ENCODE measurements around the gene ZNF546.

The ZNF546 gene

DNA sequence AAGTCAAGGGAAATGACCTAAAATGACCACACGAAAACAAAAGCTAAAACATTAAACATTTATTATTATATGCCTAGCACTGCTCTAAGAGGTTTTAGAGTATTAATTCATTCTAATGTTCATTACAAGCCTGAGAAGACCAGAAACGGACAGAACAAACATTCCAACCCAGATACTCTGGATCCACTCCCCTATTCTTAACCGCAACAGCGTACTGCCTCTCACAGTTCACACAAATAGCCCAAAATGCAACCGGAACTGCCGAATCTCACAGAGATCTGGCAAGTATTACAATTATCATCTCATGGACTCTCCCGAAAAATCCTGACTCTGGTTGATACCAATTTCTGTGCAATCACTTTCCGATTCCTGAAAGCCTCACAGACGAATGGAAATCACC is 57.8 kb downstream of the ZNF546 start:
- Histone ChIP-seq H2AK5ac (ENCODE audit: low read length) (no peak overlapping the region), H4K91ac (ENCODE audit: low read depth, low read length) (no peak overlapping the region), H3K18ac (ENCODE audit: low read length) (no peak overlapping the region), H3K79me1 (ENCODE audit: low read length) (peaks cover 5% of the 10 kb centered on the region), H2BK5ac (ENCODE audit: low read depth, low read length, poor library complexity) (no peak overlapping the region), H3K27me3 (ENCODE audit: insufficient read depth, low read length) (no peaks in the 10 kb centered on the region), H3K4me3 (ENCODE audit: low read depth, low read length) (no peak overlapping the region), H3K4ac (ENCODE audit: low read depth, low read length) (no peak overlapping the region), H3K36me3 (ENCODE audit: control insufficient read depth in 1 of 2, insufficient read depth in 2 of 2, low read length in 2 of 2) (no peaks in the 10 kb centered on the region), H4K12ac (ENCODE audit: low read depth, low read length) (no peak overlapping the region), H3K27ac (ENCODE audit: low read depth, low read length) (no peak overlapping the region), H3K9ac (ENCODE audit: low read length) (no peak overlapping the region), H2BK12ac (ENCODE audit: low read length) (no peak overlapping the region), H3K79me2 (ENCODE audit: control insufficient read depth, insufficient read depth, low read length, poor library complexity) (peaks cover 5% of the 10 kb centered on the region), H3K9me3 (ENCODE audit: insufficient read depth, low read depth, low read length) (peaks cover 4% of the 10 kb centered on the region), H4K8ac (ENCODE audit: low read depth, low read length) (no peak overlapping the region), H2BK120ac (ENCODE audit: insufficient read depth, low read length, poor library complexity) (no peak overlapping the region), H3K23ac (ENCODE audit: low read length) (no peak overlapping the region), H3K4me1 (ENCODE audit: control insufficient read depth in 1 of 2, insufficient read depth in 2 of 2, low read length in 2 of 2) (peaks cover 2 to 4% of the 10 kb centered on the region in 2 experiments), H2AFZ (ENCODE audit: insufficient read depth, low read length, poor library complexity) (no peak overlapping the region), H3K14ac (ENCODE audit: low read length) (no peak overlapping the region), H3K4me2 (ENCODE audit: low read length) (peak overlapping the region; percentile 33)
- DNase-seq = no peak
- WGBS (ENCODE audit: extremely low coverage, insufficient coverage, insufficient read length) = no CpG with 5 or more reads among the region's 9 CpGs

DNA sequence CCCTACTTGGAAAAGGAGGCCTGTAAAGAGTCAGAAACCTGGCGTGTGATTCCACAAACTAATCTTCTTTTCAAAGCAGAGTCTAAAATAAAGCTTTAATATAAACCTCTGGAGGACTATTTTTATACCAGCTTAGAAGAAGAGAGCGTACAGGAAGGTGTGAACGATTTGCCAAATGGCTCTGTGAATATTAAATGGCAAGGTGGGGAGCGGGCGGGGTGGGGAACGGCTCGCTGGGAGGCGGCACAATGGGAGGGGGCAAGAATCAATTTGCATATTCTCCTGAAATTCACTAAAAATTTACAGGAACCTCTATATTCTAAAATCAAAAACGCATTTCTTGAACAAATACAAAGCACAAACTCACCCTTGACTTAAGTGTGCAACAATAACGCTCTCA is 58.2 kb downstream of the ZNF546 start:
- H4K91ac ChIP-seq (ENCODE audit: low read depth, low read length) = no peak overlapping the region
- peak overlapping the region; percentile 94 for H2AFZ ChIP-seq (ENCODE audit: insufficient read depth, low read length, poor library complexity)
- no CpG with 5 or more reads among the region's 10 CpGs for WGBS (ENCODE audit: extremely low coverage, insufficient coverage, insufficient read length)
- peaks cover 2 to 4% of the 10 kb centered on the region in 2 experiments for H3K4me1 ChIP-seq (ENCODE audit: control insufficient read depth in 1 of 2, insufficient read depth in 2 of 2, low read length in 2 of 2)
- H3K27me3 ChIP-seq (ENCODE audit: insufficient read depth, low read length) = no peaks in the 10 kb centered on the region
- no peak overlapping the region for H2BK12ac ChIP-seq (ENCODE audit: low read length)
- H4K8ac ChIP-seq (ENCODE audit: low read depth, low read length) = no peak overlapping the region
- H3K18ac ChIP-seq (ENCODE audit: low read length) = no peak overlapping the region
- no peak overlapping the region for H2BK5ac ChIP-seq (ENCODE audit: low read depth, low read length, poor library complexity)
- H2AK5ac ChIP-seq (ENCODE audit: low read length) = no peak overlapping the region
- no peak overlapping the region for H3K14ac ChIP-seq (ENCODE audit: low read length)
- no peak for DNase-seq
- H2BK120ac ChIP-seq (ENCODE audit: insufficient read depth, low read length, poor library complexity) = no peak overlapping the region
- H3K4me3 ChIP-seq (ENCODE audit: low read depth, low read length) = no peak overlapping the region
- H3K4me2 ChIP-seq (ENCODE audit: low read length) = peak overlapping the region; percentile 64
- H3K23ac ChIP-seq (ENCODE audit: low read length) = no peak overlapping the region
- no peaks in the 10 kb centered on the region for H3K36me3 ChIP-seq (ENCODE audit: control insufficient read depth in 1 of 2, insufficient read depth in 2 of 2, low read length in 2 of 2)
- no peak overlapping the region for H3K4ac ChIP-seq (ENCODE audit: low read depth, low read length)
- peaks cover 5% of the 10 kb centered on the region for H3K79me2 ChIP-seq (ENCODE audit: control insufficient read depth, insufficient read depth, low read length, poor library complexity)
- H3K9ac ChIP-seq (ENCODE audit: low read length) = no peak overlapping the region
- no peak overlapping the region for H3K27ac ChIP-seq (ENCODE audit: low read depth, low read length)
- peaks cover 5% of the 10 kb centered on the region for H3K79me1 ChIP-seq (ENCODE audit: low read length)
- no peak overlapping the region for H4K12ac ChIP-seq (ENCODE audit: low read depth, low read length)
- H3K9me3 ChIP-seq (ENCODE audit: insufficient read depth, low read depth, low read length) = peaks cover 4% of the 10 kb centered on the region

DNA sequence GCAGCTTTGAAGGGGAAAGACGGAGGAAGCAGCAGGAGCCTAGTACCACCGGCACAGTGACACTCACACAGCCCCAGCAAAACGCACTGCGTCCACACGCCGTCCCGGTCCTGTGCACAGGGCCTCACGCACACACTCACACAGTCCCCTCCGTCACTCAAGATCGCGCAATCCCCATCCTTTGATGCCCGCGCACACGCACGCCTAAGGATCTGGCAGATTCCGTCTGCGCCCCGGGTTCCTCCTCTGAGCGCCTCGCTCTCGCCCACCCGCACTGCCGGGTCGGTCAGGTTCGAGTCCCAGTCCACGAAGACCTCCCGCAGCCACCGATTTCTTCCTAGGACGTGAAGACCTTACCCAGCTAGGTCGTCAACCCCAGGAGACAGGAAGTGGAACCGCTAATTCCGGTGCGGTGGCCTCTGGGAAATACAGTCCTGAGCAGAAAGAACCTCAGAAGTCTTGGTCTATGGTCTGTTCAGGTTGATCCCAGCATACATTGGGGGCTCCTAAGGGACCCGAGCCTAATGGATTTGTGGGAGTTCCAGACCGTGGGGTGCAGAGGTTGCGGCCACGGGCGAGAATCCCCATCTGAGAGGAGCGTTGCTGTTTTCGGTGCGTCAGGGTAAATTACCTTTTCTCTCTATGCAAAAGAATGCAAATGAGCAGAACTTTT is 59.1 kb downstream of the ZNF546 start, which contains the start of gene ZNF780B:
TSS of gene ZNF780B (minus strand) at position 400 of the 673 bp plus-strand sequence. CDS start 5,899 bp downstream, outside the sequence.
- no peak within 1 kb of the TSS for H3K27ac ChIP-seq (ENCODE audit: low read depth, low read length)
- WGBS (ENCODE audit: extremely low coverage, insufficient coverage, insufficient read length) = no CpG with 5 or more reads among the region's 41 CpGs
- no peak within 1 kb of the TSS for H3K23ac ChIP-seq (ENCODE audit: low read length)
- peaks cover 5% of the 10 kb centered on the region for H3K79me1 ChIP-seq (ENCODE audit: low read length)
- H3K9ac ChIP-seq (ENCODE audit: low read length) = peak within 1 kb of the TSS; percentile 28
- peak within 1 kb of the TSS; percentile 87 for H4K12ac ChIP-seq (ENCODE audit: low read depth, low read length)
- peak within 1 kb of the TSS; percentile 50 for H4K91ac ChIP-seq (ENCODE audit: low read depth, low read length)
- H2AFZ ChIP-seq (ENCODE audit: insufficient read depth, low read length, poor library complexity) = peak within 1 kb of the TSS; percentile 94
- peak within 1 kb of the TSS; percentile 86 for H3K4me3 ChIP-seq (ENCODE audit: low read depth, low read length)
- H3K18ac ChIP-seq (ENCODE audit: low read length) = peak within 1 kb of the TSS; percentile 45
- H3K79me2 ChIP-seq (ENCODE audit: control insufficient read depth, insufficient read depth, low read length, poor library complexity) = peaks cover 5% of the 10 kb centered on the region
- H3K14ac ChIP-seq (ENCODE audit: low read length) = peak within 1 kb of the TSS; percentile 52
- H3K4me1 ChIP-seq (ENCODE audit: control insufficient read depth in 1 of 2, insufficient read depth in 2 of 2, low read length in 2 of 2) = peaks cover 2 to 4% of the 10 kb centered on the region in 2 experiments
- H3K4ac ChIP-seq (ENCODE audit: low read depth, low read length) = peak within 1 kb of the TSS; percentile 32
- H2BK5ac ChIP-seq (ENCODE audit: low read depth, low read length, poor library complexity) = no peak within 1 kb of the TSS
- peak in 1 of 2 donors; percentile 48 for DNase-seq
- H4K8ac ChIP-seq (ENCODE audit: low read depth, low read length) = peak within 1 kb of the TSS; percentile 74
- no peak within 1 kb of the TSS for H2BK12ac ChIP-seq (ENCODE audit: low read length)
- H2AK5ac ChIP-seq (ENCODE audit: low read length) = no peak within 1 kb of the TSS
- no peaks in the 10 kb centered on the region for H3K27me3 ChIP-seq (ENCODE audit: insufficient read depth, low read length)
- H3K36me3 ChIP-seq (ENCODE audit: control insufficient read depth in 1 of 2, insufficient read depth in 2 of 2, low read length in 2 of 2) = no peaks in the 10 kb centered on the region
- peak within 1 kb of the TSS; percentile 64 for H3K4me2 ChIP-seq (ENCODE audit: low read length)
- no peaks in the 10 kb centered on the region for H3K9me3 ChIP-seq (ENCODE audit: insufficient read depth, low read depth, low read length)
- no peak within 1 kb of the TSS for H2BK120ac ChIP-seq (ENCODE audit: insufficient read depth, low read length, poor library complexity)

DNA sequence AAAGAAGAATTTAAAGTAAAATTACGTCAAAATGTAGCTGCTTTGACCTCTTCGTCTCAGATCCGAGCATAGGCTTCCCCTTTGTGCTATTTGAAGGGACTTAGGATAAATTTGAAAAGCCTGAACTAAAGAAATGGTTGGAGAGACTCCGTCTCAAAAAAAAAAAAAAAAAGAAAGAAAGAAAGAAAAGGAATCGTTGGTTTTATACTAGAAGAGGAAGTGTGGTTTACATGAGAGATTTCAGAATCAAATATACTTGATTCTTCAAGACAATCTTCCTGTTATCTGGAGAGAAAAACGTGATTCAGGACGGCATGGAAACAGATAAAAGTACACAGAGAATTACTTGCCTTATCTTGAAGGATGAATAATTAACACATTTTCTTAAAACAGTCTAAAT is 59.6 kb downstream of the ZNF546 start:
- H4K8ac ChIP-seq (ENCODE audit: low read depth, low read length) = peak overlapping the region; percentile 74
- no peak overlapping the region for H2AK5ac ChIP-seq (ENCODE audit: low read length)
- H3K79me2 ChIP-seq (ENCODE audit: control insufficient read depth, insufficient read depth, low read length, poor library complexity) = peaks cover 5% of the 10 kb centered on the region
- H3K9ac ChIP-seq (ENCODE audit: low read length) = no peak overlapping the region
- H2AFZ ChIP-seq (ENCODE audit: insufficient read depth, low read length, poor library complexity) = peak overlapping the region; percentile 94
- H3K79me1 ChIP-seq (ENCODE audit: low read length) = peaks cover 5% of the 10 kb centered on the region
- H3K18ac ChIP-seq (ENCODE audit: low read length) = no peak overlapping the region
- WGBS (ENCODE audit: extremely low coverage, insufficient coverage, insufficient read length) = no CpG with 5 or more reads among the region's 7 CpGs
- no peak for DNase-seq
- H2BK5ac ChIP-seq (ENCODE audit: low read depth, low read length, poor library complexity) = no peak overlapping the region
- peak overlapping the region; percentile 64 for H3K4me2 ChIP-seq (ENCODE audit: low read length)
- no peak overlapping the region for H4K91ac ChIP-seq (ENCODE audit: low read depth, low read length)
- H3K4me3 ChIP-seq (ENCODE audit: low read depth, low read length) = no peak overlapping the region
- no peaks in the 10 kb centered on the region for H3K27me3 ChIP-seq (ENCODE audit: insufficient read depth, low read length)
- no peak overlapping the region for H2BK12ac ChIP-seq (ENCODE audit: low read length)
- no peak overlapping the region for H3K23ac ChIP-seq (ENCODE audit: low read length)
- H2BK120ac ChIP-seq (ENCODE audit: insufficient read depth, low read length, poor library complexity) = no peak overlapping the region
- no peaks in the 10 kb centered on the region for H3K36me3 ChIP-seq (ENCODE audit: control insufficient read depth in 1 of 2, insufficient read depth in 2 of 2, low read length in 2 of 2)
- H3K4ac ChIP-seq (ENCODE audit: low read depth, low read length) = no peak overlapping the region
- peaks cover 2 to 4% of the 10 kb centered on the region in 2 experiments for H3K4me1 ChIP-seq (ENCODE audit: control insufficient read depth in 1 of 2, insufficient read depth in 2 of 2, low read length in 2 of 2)
- H3K27ac ChIP-seq (ENCODE audit: low read depth, low read length) = no peak overlapping the region
- H3K14ac ChIP-seq (ENCODE audit: low read length) = no peak overlapping the region
- no peaks in the 10 kb centered on the region for H3K9me3 ChIP-seq (ENCODE audit: insufficient read depth, low read depth, low read length)
- H4K12ac ChIP-seq (ENCODE audit: low read depth, low read length) = no peak overlapping the region
